GM21526 (cell line): ENCODE data around the gene PRKAG3.
"Not testable (repeated sequence)": the region's sequence is repeated elsewhere in the genome, so short reads cannot be mapped to it uniquely, and the experiment has no call there.

Experiments
- ATAC-seq: cut with Tn5 transposase; IDR thresholded peaks from one replicate; pipeline ENCODE4 v1.9.1; 2021; ENCODE audit warnings: moderate library complexity; ENCODE audit not compliant: unreplicated experiment, low FRiP score

PRKAG3 gene

GRCh38 chr2:218846963-218847362 is 15.4 kb upstream of the PRKAG3 start:
- not testable (repeated sequence) for ATAC-seq

DNA sequence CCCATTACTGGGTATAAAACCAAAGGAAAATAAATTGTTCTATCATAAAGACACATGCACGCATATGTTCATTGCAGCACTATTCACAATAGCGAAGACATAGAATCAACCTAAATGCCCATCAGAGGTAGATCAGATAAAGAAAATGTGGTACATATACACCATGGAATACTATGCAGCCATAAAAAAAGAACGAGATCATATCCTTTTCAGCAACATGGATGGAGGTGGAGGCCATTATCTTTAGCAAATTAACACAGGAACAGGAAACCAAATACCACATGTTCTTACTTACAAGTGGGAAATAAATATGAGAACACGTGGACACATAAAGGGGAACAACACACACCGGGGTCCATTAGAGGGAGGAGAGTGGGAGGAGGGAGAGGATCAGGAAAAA is 12.7 kb upstream of the PRKAG3 start:
- not testable (repeated sequence) for ATAC-seq

GRCh38 chr2:218839888-218840287 is 8.3 kb upstream of the PRKAG3 start:
- no peak for ATAC-seq

DNA sequence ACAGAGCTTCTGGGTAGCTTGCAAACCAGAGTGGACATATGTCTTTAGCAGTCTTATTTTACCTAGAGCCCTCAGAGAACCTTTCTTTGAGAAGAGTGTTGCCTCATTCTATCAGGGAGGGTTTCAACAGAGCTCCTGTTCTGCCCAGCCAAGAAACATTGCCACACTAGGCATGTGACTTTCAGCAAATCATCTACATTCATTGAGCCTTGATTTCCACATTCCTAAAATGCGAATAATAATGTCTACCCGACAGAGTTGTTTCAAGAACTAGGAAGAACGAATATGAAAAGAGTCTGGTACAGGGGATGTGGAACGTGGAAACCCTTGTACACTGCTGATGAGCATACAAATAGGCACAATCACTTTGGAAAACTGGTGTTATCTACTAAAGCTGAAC is 7.8 kb upstream of the PRKAG3 start:
- ATAC-seq: no peak

GRCh38 chr2:218837495-218837894 is 5.9 kb upstream of the PRKAG3 start:
- no peak for ATAC-seq

DNA sequence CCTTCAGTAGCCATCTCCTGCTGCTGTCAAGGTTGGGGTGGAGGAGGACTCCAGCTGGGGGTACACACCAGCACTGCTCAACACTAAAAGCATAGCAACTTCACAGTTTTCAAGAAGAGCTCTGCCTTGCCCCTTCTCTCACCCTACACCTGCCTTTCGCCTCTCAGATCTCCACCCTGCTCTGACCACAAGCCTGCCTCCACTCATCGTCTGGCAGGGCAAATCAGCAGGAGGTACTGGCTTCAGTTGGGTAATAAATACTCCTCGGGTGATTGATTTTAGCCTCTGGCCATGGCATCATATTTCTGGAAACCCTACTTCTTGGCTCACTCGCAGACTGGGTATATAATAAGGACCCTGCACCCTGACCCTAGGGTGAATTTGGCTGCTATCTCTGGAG is 3.1 kb upstream of the PRKAG3 start:
- no peak for ATAC-seq

DNA sequence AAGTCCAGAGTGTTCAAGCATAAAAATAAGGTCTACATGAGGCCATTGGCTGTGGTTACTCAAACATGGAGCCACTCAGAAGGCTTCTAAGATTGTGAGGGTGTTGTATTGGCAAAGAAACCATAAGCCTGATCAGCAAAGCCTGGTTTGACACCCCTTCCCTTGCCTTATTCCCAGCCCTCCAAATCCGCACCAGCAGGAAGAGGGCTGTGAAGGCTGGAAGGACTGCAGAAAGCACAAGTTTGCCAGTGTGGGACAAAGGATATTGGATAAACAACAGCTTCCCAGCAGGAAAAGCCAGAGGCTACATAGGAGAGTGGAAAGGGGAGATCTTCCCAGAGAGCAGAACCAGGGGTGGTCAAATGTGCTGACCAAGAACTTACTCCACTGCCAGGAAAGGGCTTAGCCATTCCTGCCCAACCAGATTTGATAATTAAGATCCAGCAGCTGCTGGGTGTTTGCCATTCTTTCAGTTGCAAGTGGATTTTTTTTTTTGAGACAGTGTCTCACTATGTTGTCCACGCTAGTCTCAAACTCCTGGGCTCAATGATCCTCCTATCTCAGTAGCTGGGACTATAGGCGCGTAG is 1.5 kb upstream of the PRKAG3 start:
- no peak for ATAC-seq

DNA sequence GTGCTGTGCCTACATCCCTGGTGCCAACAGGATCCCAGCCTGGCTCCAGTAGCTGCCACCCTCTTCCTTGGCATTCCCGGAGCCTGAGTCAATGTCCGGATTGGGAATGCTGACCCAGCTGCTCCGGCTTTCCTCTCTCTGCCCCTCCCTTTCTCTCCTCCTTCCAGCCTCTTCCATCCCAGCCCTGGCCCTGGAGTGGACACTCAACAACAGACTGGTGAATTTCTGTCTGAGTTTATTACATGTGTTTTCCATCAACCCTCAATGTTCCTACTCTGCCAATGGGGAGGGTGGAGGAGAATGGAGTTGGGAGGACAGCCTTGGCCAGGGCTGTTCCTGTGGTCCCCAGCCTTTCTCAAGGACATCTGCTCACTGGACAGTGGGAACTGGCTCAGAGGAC is 917 bp upstream of the PRKAG3 start:
- no peak for ATAC-seq

- ATAC-seq: no peak
Observed at GRCh38 chr2:218832081-218832480, 478 bp upstream of the PRKAG3 start.

DNA sequence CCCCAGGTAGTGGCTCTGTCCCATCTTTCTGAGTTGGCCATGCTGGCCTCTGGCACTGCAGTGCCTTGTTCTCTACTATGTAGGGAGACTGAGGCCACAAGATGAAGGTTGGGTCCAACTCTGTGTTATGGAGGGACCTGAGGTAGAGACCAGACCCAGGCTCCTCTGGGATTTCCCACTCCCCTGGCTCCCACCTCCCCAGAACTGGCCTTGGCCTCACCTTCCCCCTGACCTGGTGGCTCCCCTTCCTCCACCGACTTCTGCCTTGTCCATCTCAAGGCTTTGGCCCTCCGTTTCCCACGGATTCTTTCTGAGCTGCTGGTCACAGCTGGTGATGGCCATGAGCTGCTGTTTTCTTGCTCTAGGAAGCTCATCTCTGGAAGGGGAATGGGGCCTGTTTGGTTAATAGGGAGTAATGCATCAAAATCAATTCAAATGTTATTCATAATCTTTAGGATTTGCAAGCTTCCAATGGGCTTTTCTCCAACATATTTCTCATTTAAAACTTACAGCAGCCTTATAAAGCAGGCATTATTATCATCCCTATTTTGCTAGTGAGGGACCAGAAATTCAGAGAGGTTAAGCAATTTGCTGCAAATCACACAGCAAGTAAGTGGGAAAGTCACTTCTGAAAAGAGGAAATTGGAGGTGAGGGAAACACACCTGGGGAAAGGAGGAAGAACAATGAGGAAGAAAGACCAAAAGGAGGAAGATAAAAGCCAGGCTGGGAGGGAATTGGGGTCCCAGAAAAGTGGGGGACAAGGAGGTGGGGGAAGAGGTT is 887 bp downstream of the PRKAG3 start:
- no peak for ATAC-seq

- ATAC-seq: no peak
Observed at GRCh38 chr2:218829868-218830451, 1.6 kb downstream of the PRKAG3 start.

GRCh38 chr2:218828477-218828778 is 3.2 kb downstream of the PRKAG3 start:
- ATAC-seq: no peak

- ATAC-seq: no peak
Observed at GRCh38 chr2:218827701-218828476, 3.7 kb downstream of the PRKAG3 start.

DNA sequence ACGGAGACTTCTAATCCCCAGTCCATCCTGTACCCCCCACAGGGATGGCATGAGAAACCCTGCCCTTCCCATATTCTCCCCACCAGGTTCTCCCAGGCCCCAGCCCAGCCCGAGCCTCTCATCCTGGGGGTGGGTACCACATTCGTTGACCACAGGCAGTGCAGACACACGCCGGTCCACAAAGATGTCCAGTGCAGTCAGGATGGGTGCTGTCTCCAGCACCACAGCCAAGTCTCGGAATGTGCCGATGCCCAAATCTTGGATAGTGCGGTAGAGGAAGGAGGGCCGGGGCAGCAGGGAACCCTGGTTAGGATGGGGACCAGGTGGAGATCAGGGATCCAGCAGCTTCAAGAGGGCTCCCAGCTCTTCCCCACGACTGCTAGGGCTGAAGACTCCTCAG is 4.8 kb downstream of the PRKAG3 start:
- ATAC-seq: no peak

GRCh38 chr2:218824004-218824403 is 7.6 kb downstream of the PRKAG3 start:
- no peak for ATAC-seq

DNA sequence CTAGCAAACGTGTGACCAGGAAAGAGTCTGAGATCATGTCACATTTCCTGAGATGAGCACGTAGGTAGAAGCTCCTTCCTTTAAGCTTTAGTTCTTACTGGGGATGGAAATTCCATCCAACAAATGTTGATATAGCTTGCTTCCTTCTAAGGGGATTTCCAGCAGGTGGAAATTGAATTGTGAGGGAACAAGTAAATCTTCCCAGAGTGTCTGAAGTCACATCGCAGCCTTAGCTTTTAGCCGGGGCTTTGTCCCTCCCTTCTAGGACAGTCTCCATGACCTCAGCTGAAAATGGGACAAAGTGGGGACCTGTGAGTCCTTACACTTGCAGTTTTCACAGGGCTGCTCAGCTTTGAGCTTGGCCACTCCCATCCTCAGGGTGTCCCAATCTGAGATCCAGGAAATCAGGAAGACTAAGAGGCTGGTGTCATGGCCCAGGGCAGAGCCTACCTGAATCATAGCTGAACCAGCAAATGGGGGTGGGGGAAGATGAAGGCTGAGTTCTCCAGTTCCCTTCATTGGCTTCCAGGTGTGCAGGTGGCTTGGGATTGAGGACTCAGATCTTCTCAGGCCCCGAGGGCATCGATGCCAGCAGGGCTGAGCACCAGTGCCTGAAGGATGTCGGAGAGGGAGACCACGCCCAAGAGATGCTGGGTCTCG is 8.3 kb downstream of the PRKAG3 start:
- ATAC-seq: no peak

GRCh38 chr2:218822622-218823021 is 9.0 kb downstream of the PRKAG3 start:
- ATAC-seq: no peak

DNA sequence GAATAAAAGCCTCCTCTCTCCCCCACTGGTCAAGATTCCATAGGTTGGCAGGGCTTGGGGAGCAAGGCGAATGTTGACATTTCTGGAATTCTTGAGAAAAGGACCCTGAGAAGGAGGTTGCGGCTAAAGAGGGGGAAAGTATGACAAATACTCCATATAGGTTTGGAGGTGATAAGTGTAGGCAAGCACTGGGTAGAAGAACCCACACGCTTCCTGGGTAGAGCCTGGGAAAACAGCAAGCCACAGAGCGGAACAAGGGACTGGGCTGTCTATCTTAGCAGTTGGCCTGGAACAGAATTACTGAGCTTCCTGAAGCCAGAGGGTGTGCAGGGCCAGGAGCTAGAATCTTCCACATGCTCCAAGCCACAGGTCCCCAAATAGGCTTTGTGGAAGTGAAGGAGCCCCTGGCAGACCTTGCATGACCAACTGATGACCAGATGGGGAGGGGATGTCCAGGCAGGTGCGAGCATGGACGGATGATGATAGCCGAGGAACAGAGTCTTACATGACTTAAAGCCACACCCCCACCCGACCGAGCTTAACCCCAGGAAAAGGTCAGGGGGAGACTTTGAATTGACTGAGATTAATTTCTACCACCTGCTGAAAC is 9.9 kb downstream of the PRKAG3 start:
- ATAC-seq: no peak

DNA sequence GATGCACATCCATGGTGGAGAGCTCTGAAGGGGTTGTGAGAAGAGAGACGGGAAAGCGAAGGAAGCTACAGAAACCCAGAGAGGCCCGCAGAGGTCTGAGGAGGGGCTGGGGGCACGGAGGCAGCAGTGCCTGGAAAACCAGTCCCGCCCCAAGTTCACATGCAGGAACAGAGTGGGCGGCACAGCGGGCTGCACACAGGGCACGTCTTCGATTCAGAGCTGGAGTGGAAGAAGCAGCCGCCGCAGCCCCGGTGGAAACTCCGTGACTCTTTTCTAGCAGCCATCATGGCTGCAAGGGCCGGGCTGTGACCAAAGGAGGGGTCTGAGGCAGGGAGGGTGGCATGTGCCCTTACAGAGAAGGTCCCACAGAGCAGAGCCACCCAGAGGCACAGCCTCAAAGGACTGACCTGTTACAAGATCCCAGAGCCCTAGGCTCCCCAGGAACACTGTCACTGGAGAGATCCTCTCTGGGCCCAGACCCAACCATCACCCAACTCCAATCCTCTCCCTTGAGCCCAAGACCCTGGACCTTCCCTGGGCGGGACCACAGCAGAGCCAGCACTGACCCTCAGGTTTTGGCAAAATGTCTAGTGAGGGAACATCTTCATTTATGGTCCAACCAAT is 10.7 kb downstream of the PRKAG3 start:
- no peak for ATAC-seq

GRCh38 chr2:218819093-218819492 is 12.5 kb downstream of the PRKAG3 start:
- no peak for ATAC-seq
